Panc1 (cell line): ENCODE results near the gene PCLO. TPM values are rescaled to one million over a fixed set of nuclear protein-coding genes. Genes with fewer than 3 reads are reported as not detected.
A peak's percentile ranks its signal among the peaks of the same experiment; 100 is the strongest.

Experiments
- ATAC-seq: fragments of 200-7000 bp; cut with Tn5 transposase; 2 replicates; pipeline ENCODE4 v1.9.1; 2020; ENCODE audit warnings: mild to moderate bottlenecking, moderate library complexity
- BruUV-seq: library from RNA; stranded (reverse); fragments of 400-500 nt; replicated peaks from 2 replicates; lab custom pipeline; 2021; lab: Mats Ljungman, UMichigan
- CTCF ChIA-PET: fragments of 300-600 bp; sonication (Branson Sonifier 250); formaldehyde crosslinking; loops from one replicate; lab custom pipeline; 2022; ENCODE audit warnings: antibody characterized with exemption; lab: Charles Lee
- POLR2A ChIA-PET: fragments of 300-600 bp; sonication (Branson Sonifier 250); formaldehyde crosslinking; loops from one replicate; lab custom pipeline; 2022; ENCODE audit warnings: antibody characterized with exemption; lab: Charles Lee
- DNase-seq: peaks from one replicate; pipeline ENCODE4 v3.0.0-alpha.2; 2010; ENCODE audit warnings: low read depth, low spot score
- H3K27ac ChIP-seq: 2 replicates; pipeline ENCODE4 v1.5.1; 2011; ENCODE audit warnings: mild to moderate bottlenecking, low read length, inconsistent platforms
- H3K27me3 ChIP-seq: fragments of 200-500 bp; sonication (Bioruptor generic); 2 replicates; pipeline ENCODE4 v1.6.0; 2014; ENCODE audit warnings: low read length, inconsistent platforms; ENCODE audit not compliant: control insufficient read depth, insufficient read depth
- H3K36me3 ChIP-seq: fragments of 200-500 bp; sonication (Bioruptor generic); 2 replicates; pipeline ENCODE4 v1.5.1; 2014; ENCODE audit warnings: inconsistent platforms, mild to moderate bottlenecking, low read length, moderate library complexity; ENCODE audit not compliant: control insufficient read depth, insufficient read depth
- H3K4me1 ChIP-seq: 2 replicates; pipeline ENCODE4 v1.5.1; 2011; ENCODE audit warnings: inconsistent platforms, mild to moderate bottlenecking, low read length, moderate library complexity; ENCODE audit not compliant: control insufficient read depth, insufficient read depth
- H3K4me3 ChIP-seq, 2 experiments: 2 replicates each; pipeline ENCODE4 v1.5.1; 2011 to 2012; ENCODE audit warnings: low read depth in 2 of 2, low read length in 2 of 2, mild to moderate bottlenecking in 2 of 2, inconsistent platforms in 1 of 2, moderate library complexity in 1 of 2
- H3K9me3 ChIP-seq: fragments of 200-500 bp; sonication (Bioruptor generic); 2 replicates; pipeline ENCODE4 v1.5.1; 2014; ENCODE audit warnings: low read depth, mild to moderate bottlenecking, inconsistent platforms, low read length, moderate library complexity; ENCODE audit not compliant: control insufficient read depth, insufficient read depth
- CTCF ChIP-seq: fragments of 450-650 bp; IDR thresholded peaks from 2 replicates; pipeline ENCODE4 v1.5.1; 2017; ENCODE audit warnings: mild to moderate bottlenecking
- POLR2AphosphoS5 ChIP-seq: IDR thresholded peaks from 2 replicates; pipeline ENCODE4 v1.6.1; 2012; ENCODE audit warnings: mild to moderate bottlenecking, low read depth, low read length, moderate library complexity
- REST ChIP-seq, 2 experiments: IDR thresholded peaks; 2 replicates each; pipeline ENCODE4 v1.6.1; 2011 to 2012; ENCODE audit warnings: low read depth in 2 of 2, control low read depth in 1 of 2, low read length in 1 of 2, mild to moderate bottlenecking in 1 of 2, moderate library complexity in 1 of 2; ENCODE audit not compliant: insufficient read depth in 1 of 2
- SIN3A ChIP-seq: IDR thresholded peaks from 2 replicates; pipeline ENCODE4 v1.6.1; 2012; ENCODE audit warnings: low read depth, mild to moderate bottlenecking, low read length, moderate library complexity, borderline replicate concordance; ENCODE audit not compliant: insufficient read depth
- TCF7L2 ChIP-seq: IDR thresholded peaks from 2 replicates; pipeline ENCODE4 v1.6.1; 2011; ENCODE audit warnings: mild to moderate bottlenecking, low read depth, low read length, inconsistent platforms
- in situ Hi-C: cut with HindIII; loops from 2 replicates; pipeline ENCODE4 v1.10.0; 2016; ENCODE audit warnings: low sequenced_read_pairs, low pct_unique_long_range_greater_than_20kb
- intact Hi-C: fragments of 100-400 bp; cut with micrococcal nuclease; formaldehyde crosslinking; loops from one replicate; pipeline ENCODE4 v1.10.0; 2022; ENCODE audit not compliant: unreplicated experiment
- total RNA-seq: library from RNA; stranded (reverse); gene quantifications from one replicate; pipeline ENCODE4 v1.2.1, GENCODE V29; 2021; ENCODE audit not compliant: unreplicated experiment

Gene PCLO
- total RNA-seq, 1 experiment from 2014 or later, result 1.1 TPM

GRCh38 chr7:83161899-83162401 lies 734 bp downstream of the PCLO start:
- in situ Hi-C loops, result no loop called here
- DNase-seq (no peak), ATAC-seq (peak; percentile 59)
- BruUV-seq, result no TSS peak
- H3K9me3 ChIP-seq, result no peaks in the 10 kb centered on the region
- no peak for TF ChIP-seq TCF7L2
- TF ChIP-seq CTCF, result 0 out of 2 replicates have a peak, but pooled peaks have one; percentile 3
- POLR2A ChIA-PET, result interaction anchor here (0.6 kb wide), 1 partner anchor 253 kb away, joined by 3 read pairs; no protein-coding TSS in a partner anchor
- H3K4me3 ChIP-seq, result peak overlapping the region; percentile 55 to 76
- intact Hi-C loops, result loop anchor here (10.0 kb wide), 1 partner anchor 347 kb away; no protein-coding TSS in a partner anchor
- H3K27ac ChIP-seq, result no peak overlapping the region
- peaks cover 7% of the 10 kb centered on the region for H3K27me3 ChIP-seq
- no peaks in the 10 kb centered on the region for H3K4me1 ChIP-seq
- H3K36me3 ChIP-seq, result no peaks in the 10 kb centered on the region; the same call in 1 of the 2 replicates
- CTCF ChIA-PET, result no interaction called here

GRCh38 chr7:83161186-83161585 lies 1.5 kb downstream of the PCLO start:
- BruUV-seq, result TSS peak; percentile 69
- no peak for ATAC-seq
- intact Hi-C loops (loop anchor here (10.0 kb wide), 1 partner anchor 346 kb away; no protein-coding TSS in a partner anchor), in situ Hi-C loops (no loop called here)
- ChIA-PET POLR2A (interaction anchor here (0.6 kb wide), 1 partner anchor 254 kb away, joined by 3 read pairs; no protein-coding TSS in a partner anchor), CTCF (no interaction called here)
- H3K4me1 ChIP-seq, result no peaks in the 10 kb centered on the region
- no peaks in the 10 kb centered on the region; the same call in 1 of the 2 replicates for H3K36me3 ChIP-seq
- peak; percentile 23 to 78; a peak in 3 of 4 replicates for TF ChIP-seq REST (IDR thresholded peaks at IDR 0.05; ENCODE audit: insufficient read depth in 1 of 2, low read depth in 2 of 2, low read length in 1 of 2)
- no peak for TF ChIP-seq POLR2AphosphoS5
- no peak for DNase-seq
- H3K27ac ChIP-seq, result no peak overlapping the region
- H3K27me3 ChIP-seq, result peaks cover 7% of the 10 kb centered on the region
- H3K9me3 ChIP-seq, result no peaks in the 10 kb centered on the region
- no peak overlapping the region for H3K4me3 ChIP-seq

- no peak for ATAC-seq
- in situ Hi-C loops (no loop called here), intact Hi-C loops (loop anchor here (10.0 kb wide), 1 partner anchor 345 kb away; no protein-coding TSS in a partner anchor)
- no peaks in the 10 kb centered on the region for H3K9me3 ChIP-seq
- CTCF ChIA-PET, result no interaction called here
- no peak for DNase-seq
- no peaks in the 10 kb centered on the region; the same call in 1 of the 2 replicates for H3K36me3 ChIP-seq
- no peak overlapping the region for H3K27ac ChIP-seq
- H3K27me3 ChIP-seq, result peaks cover 7% of the 10 kb centered on the region
- H3K4me1 ChIP-seq, result no peaks in the 10 kb centered on the region
- TF ChIP-seq CTCF, result no peak
- TF ChIP-seq TCF7L2, result no peak
- no peak for TF ChIP-seq POLR2AphosphoS5
- TF ChIP-seq REST (IDR thresholded peaks at IDR 0.05; ENCODE audit: insufficient read depth in 1 of 2, low read depth in 2 of 2, low read length in 1 of 2), result no peak
- TF ChIP-seq SIN3A, result no peak
- POLR2A ChIA-PET, result no interaction called here
- H3K4me3 ChIP-seq, result no peak overlapping the region
- no TSS peak for BruUV-seq
Observed at GRCh38 chr7:83159731-83160130, 3.0 kb downstream of the PCLO start.
